WTC11 (cell line): Measurements from ENCODE around the gene VARS2. TPM values are rescaled to one million over a fixed set of nuclear protein-coding genes. Genes with fewer than 3 reads are reported as not detected.

Experiments
- ATAC-seq: fragments of 200-7000 bp; cut with Tn5 transposase; 2 replicates; pipeline ENCODE4 v1.10.0; 2021; ENCODE audit warnings: mild to moderate bottlenecking, moderate library complexity
- CTCF ChIA-PET: fragments of 300-600 bp; sonication (Branson Sonifier 250); formaldehyde crosslinking; loops from one replicate; lab custom pipeline; 2021; ENCODE audit warnings: antibody characterized with exemption; lab: Charles Lee
- POLR2A ChIA-PET: fragments of 350-600 bp; sonication (Branson Sonifier 250); formaldehyde crosslinking; loops from one replicate; lab custom pipeline; 2021; ENCODE audit warnings: antibody characterized with exemption; lab: Charles Lee
- DNase-seq: peaks from one replicate; pipeline ENCODE4 v3.0.0; 2021; ENCODE audit warnings: low spot score
- H3K27ac Mint-ChIP-seq: 2 replicates; pipeline ENCODE4 v1.8.0; 2021; ENCODE audit warnings: mixed read lengths
- H3K27me3 Mint-ChIP-seq: 2 replicates; pipeline ENCODE4 v1.8.0; 2021; ENCODE audit warnings: low read depth, mild to moderate bottlenecking, moderate library complexity, mixed read lengths
- H3K36me3 Mint-ChIP-seq: 2 replicates; pipeline ENCODE4 v1.8.0; 2021; ENCODE audit warnings: mixed read lengths
- H3K4me1 Mint-ChIP-seq: 2 replicates; pipeline ENCODE4 v1.8.0; 2022; ENCODE audit warnings: mixed read lengths
- H3K4me3 Mint-ChIP-seq: 2 replicates; pipeline ENCODE4 v1.8.0; 2021; ENCODE audit warnings: mild to moderate bottlenecking, moderate library complexity, mixed read lengths
- H3K9me3 Mint-ChIP-seq: 2 replicates; pipeline ENCODE4 v1.8.0; 2021; ENCODE audit warnings: mixed read lengths
- AR ChIP-seq: fragments of 250-450 bp; sonication (Bioruptor Pico); IDR thresholded peaks from 2 replicates; pipeline ENCODE4 v1.9.0; 2021; ENCODE audit warnings: mild to moderate bottlenecking
- ATF2 ChIP-seq: sonication (generic); formaldehyde crosslinking; IDR thresholded peaks from 2 replicates; pipeline ENCODE4 v1.8.1; 2022; ENCODE audit warnings: low read depth, missing genetic modification reagents, borderline replicate concordance
- ATF3 ChIP-seq: sonication (generic); formaldehyde crosslinking; conservative IDR thresholded peaks from 2 replicates; pipeline ENCODE4 v1.8.1; 2022; ENCODE audit warnings: mild to moderate bottlenecking, missing genetic modification reagents
- CBFB ChIP-seq: sonication (generic); formaldehyde crosslinking; IDR thresholded peaks from 2 replicates; pipeline ENCODE4 v1.8.1; 2022; ENCODE audit warnings: mild to moderate bottlenecking, low read depth, missing genetic modification reagents
- E2F1 ChIP-seq: sonication (generic); formaldehyde crosslinking; IDR thresholded peaks from 2 replicates; pipeline ENCODE4 v1.8.0; 2022; ENCODE audit warnings: mild to moderate bottlenecking, missing genetic modification reagents
- ELF4 ChIP-seq: sonication (generic); formaldehyde crosslinking; IDR thresholded peaks from 2 replicates; pipeline ENCODE4 v1.8.1; 2022; ENCODE audit warnings: low read depth, mild to moderate bottlenecking, moderate library complexity, missing genetic modification reagents
- FOXK1 ChIP-seq: sonication (generic); formaldehyde crosslinking; IDR thresholded peaks from 2 replicates; pipeline ENCODE4 v1.8.0; 2022; ENCODE audit warnings: mild to moderate bottlenecking, moderate library complexity, missing genetic modification reagents
- MAX ChIP-seq: sonication (generic); formaldehyde crosslinking; IDR thresholded peaks from 2 replicates; pipeline ENCODE4 v1.8.0; 2022; ENCODE audit warnings: mild to moderate bottlenecking, missing genetic modification reagents
- NFE2L1 ChIP-seq: sonication (generic); formaldehyde crosslinking; IDR thresholded peaks from 2 replicates; pipeline ENCODE4 v1.8.1; 2023; ENCODE audit warnings: missing genetic modification reagents
- NFYB ChIP-seq: sonication (generic); formaldehyde crosslinking; conservative IDR thresholded peaks from 2 replicates; pipeline ENCODE4 v1.8.0; 2022; ENCODE audit warnings: low read depth, missing genetic modification reagents
- SP1 ChIP-seq: sonication (generic); formaldehyde crosslinking; conservative IDR thresholded peaks from 2 replicates; pipeline ENCODE4 v1.8.1; 2022; ENCODE audit warnings: missing genetic modification reagents
- ZBTB43 ChIP-seq: sonication (generic); formaldehyde crosslinking; IDR thresholded peaks from 2 replicates; pipeline ENCODE4 v1.8.1; 2023; ENCODE audit warnings: mild to moderate bottlenecking, missing genetic modification reagents
- ZNF232 ChIP-seq: sonication (generic); formaldehyde crosslinking; IDR thresholded peaks from 2 replicates; pipeline ENCODE4 v1.8.0; 2022; ENCODE audit warnings: mild to moderate bottlenecking, missing genetic modification reagents
- ZNF425 ChIP-seq: fragments of 250-450 bp; sonication (Bioruptor Pico); conservative IDR thresholded peaks from 2 replicates; pipeline ENCODE4 v1.9.0; 2021; ENCODE audit warnings: mild to moderate bottlenecking
- ZSCAN18 ChIP-seq: fragments of 250-450 bp; sonication (Bioruptor Pico); IDR thresholded peaks from 2 replicates; pipeline ENCODE4 v2.1.2; 2022; ENCODE audit warnings: mild to moderate bottlenecking, moderate library complexity
- total RNA-seq: library from RNA; stranded (reverse); gene quantifications from 3 replicates; pipeline ENCODE4 v1.2.3, GENCODE V29; 2021

VARS2 gene
- total RNA-seq, 1 experiment from 2014 or later: 65.6 TPM

- ATAC-seq (no peak), DNase-seq (no peak)
- POLR2A ChIA-PET: no interaction called here
- Mint-ChIP-seq H3K36me3 (no peaks in the 10 kb centered on the region), H3K27me3 (peaks cover 3% of the 10 kb centered on the region; the same call in 1 of the 2 replicates), H3K9me3 (peaks cover 6% of the 10 kb centered on the region), H3K27ac (no peak overlapping the region), H3K4me1 (peaks cover 25% of the 10 kb centered on the region), H3K4me3 (no peak overlapping the region)
- CTCF ChIA-PET: interaction anchor here (1.5 kb wide), 1 partner anchor 98 kb away, joined by 3 read pairs; no protein-coding TSS in a partner anchor
- TF ChIP-seq E2F1 (CRISPR knock-in tag): no peak
- no peak for TF ChIP-seq ZNF425
- TF ChIP-seq CBFB (CRISPR knock-in tag): no peak
- TF ChIP-seq ZBTB43: no peak
- TF ChIP-seq ATF3: no peak
- TF ChIP-seq NFYB: no peak
- no peak for TF ChIP-seq AR
- TF ChIP-seq MAX (CRISPR knock-in tag): no peak
- TF ChIP-seq ZNF232 (CRISPR knock-in tag): no peak
- TF ChIP-seq ATF2: no peak
- TF ChIP-seq ZSCAN18: no peak
- no peak for TF ChIP-seq SP1 (CRISPR knock-in tag)
- no peak for TF ChIP-seq ELF4 (CRISPR knock-in tag)
- TF ChIP-seq FOXK1 (CRISPR knock-in tag): no peak
- TF ChIP-seq NFE2L1 (CRISPR knock-in tag): no peak
Measured at GRCh38 chr6:30972816-30973215, 58.8 kb downstream of the VARS2 start.
